Right lobe of liver (tissue), 6 donors: ENCODE measurements around the gene ADGRG4. TPM values are rescaled to one million over a fixed set of nuclear protein-coding genes. Genes with fewer than 3 reads are reported as not detected.
A peak's percentile ranks its signal among the peaks of the same experiment; 100 is the strongest.

Experiments used
- ATAC-seq, 4 donors: fragments of 200-7000 bp; cut with Tn5 transposase; one replicate each; pipeline ENCODE4 v1.9.1; 2020; ENCODE audit warnings: mild to moderate bottlenecking in 4 of 4, moderate library complexity in 4 of 4
- DNase-seq, 3 donors: peaks; one replicate each; pipeline ENCODE4 v3.0.0-alpha.2; 2020
- H3K27ac ChIP-seq, 3 donors: fragments of 200-600 bp; one replicate each; pipeline ENCODE4 v1.8.0; 2022
- H3K27me3 ChIP-seq, 2 donors: fragments of 200-600 bp; one replicate each; pipeline ENCODE4 v1.8.0; 2022
- H3K36me3 ChIP-seq, 4 donors: fragments of 200-600 bp; sonication (generic) in 1 of 4; one replicate each; pipeline versions ENCODE4 v1.5.1 to v1.8.0; 2017 to 2022; ENCODE audit warnings: control low read depth in 1 of 4
- H3K4me1 ChIP-seq, 4 donors: fragments of 200-600 bp; sonication (generic) in 1 of 4; one replicate each; pipeline versions ENCODE4 v1.5.1 to v1.8.0; 2017 to 2022; ENCODE audit warnings: control low read depth in 1 of 4
- H3K4me3 ChIP-seq, 3 donors: fragments of 200-600 bp; one replicate each; pipeline ENCODE4 v1.8.0; 2022
- H3K9me3 ChIP-seq, 4 donors: fragments of 200-600 bp; sonication (generic) in 1 of 4; one replicate each; pipeline versions ENCODE4 v1.5.1 to v1.8.0; 2017 to 2022; ENCODE audit warnings: control low read depth in 1 of 4
- CTCF ChIP-seq, 4 donors: fragments of 200-600 bp in 3 of 4; fragments of 450-650 bp in 1 of 4; IDR thresholded peaks; one replicate each; pipeline versions ENCODE4 v1.5.1 to v1.8.0; 2016 to 2022; ENCODE audit warnings: antibody characterized with exemption in 4 of 4, mild to moderate bottlenecking in 2 of 4
- POLR2A ChIP-seq: fragments of 450-650 bp; IDR thresholded peaks from one replicate; pipeline ENCODE4 v1.6.1; 2017; ENCODE audit warnings: antibody characterized with exemption, mild to moderate bottlenecking
- WGBS: methylation state at CpG from one replicate; pipeline ENCODE4 v1.1.6; 2018; ENCODE audit warnings: low coverage, low lambda C conversion rate; ENCODE audit not compliant: insufficient coverage; ENCODE audit errors: missing lambda C conversion rate; 5-methylcytosine and 5-hydroxymethylcytosine counted together
- intact Hi-C, 2 donors: fragments of 100-400 bp; cut with DNase I; formaldehyde crosslinking; loops; one replicate each; pipeline versions ENCODE4 v1.11.2 to v1.14.1; 2022
- total RNA-seq, 6 experiments: library from RNA; depleted of rRNA in 2 of 6; stranded (reverse); fragments of >200 nt in 2 of 6; fragmentation: NEBNext Ultra II Directional in 3 of 6; extraction: Animal tissue kit (Norgen Biotek cat#: 25700) in 3 of 6; gene quantifications; one replicate each; pipeline versions ENCODE4 v1.1.0 to v1.2.4, GENCODE V29; 2016 to 2023
- donor health status: DM: no; HTN: yes; CAD: no.
- donor health status: DM: no; HTN: no; CAD: no.
- donor health status: DM: no; HTN: no; CAD: no.
- donor health status: DM: no; HTN: yes; CAD: no.
- donor health status: DM: no; HTN: yes; CAD: no.

The ADGRG4 gene
- total RNA-seq, 6 experiments from 2014 or later: 0.04 to 0.09 TPM; not detected in 4

- intact Hi-C loops: no loop called here
- ATAC-seq: no peak
- Histone ChIP-seq H3K36me3 (no peaks in the 10 kb centered on the region), H3K4me3 (no peak overlapping the region), H3K27ac (no peak overlapping the region), H3K4me1 (peaks cover 0 to 5% (median 0%) of the 10 kb centered on the region in 4 donors), H3K9me3 (no peaks in the 10 kb centered on the region), H3K27me3 (no peaks in the 10 kb centered on the region)
- WGBS: 34% methylated on average over 3 of the region's 7 CpGs
- TF ChIP-seq POLR2A (no peak), CTCF (IDR thresholded peaks at IDR 0.05) (no peak)
- no peak for DNase-seq
Measured at GRCh38 chrX:136262812-136263315, 37.9 kb upstream of the ADGRG4 start.

GRCh38 chrX:136266828-136267227, 33.9 kb upstream of the ADGRG4 start:
- Histone ChIP-seq H3K36me3 (no peaks in the 10 kb centered on the region), H3K4me1 (no peaks in the 10 kb centered on the region), H3K9me3 (no peaks in the 10 kb centered on the region), H3K27ac (no peak overlapping the region), H3K4me3 (no peak overlapping the region), H3K27me3 (no peaks in the 10 kb centered on the region)
- TF ChIP-seq CTCF (IDR thresholded peaks at IDR 0.05): no peak
- no peak for TF ChIP-seq POLR2A
- WGBS: 56% methylated on average over 1 of the region's 1 CpG
- ATAC-seq (no peak), DNase-seq (no peak)
- intact Hi-C loops: no loop called here

GRCh38 chrX:136268051-136269048, 32.4 kb upstream of the ADGRG4 start:
- intact Hi-C loops: no loop called here

GRCh38 chrX:136269921-136270320, 30.8 kb upstream of the ADGRG4 start:
- H3K36me3 ChIP-seq: no peaks in the 10 kb centered on the region
- intact Hi-C loops: no loop called here
- no peak for ATAC-seq
- no peak overlapping the region for H3K27ac ChIP-seq
- no peaks in the 10 kb centered on the region for H3K9me3 ChIP-seq
- H3K4me3 ChIP-seq: no peak overlapping the region
- H3K27me3 ChIP-seq: no peaks in the 10 kb centered on the region
- no peak for DNase-seq
- no peak for TF ChIP-seq CTCF (IDR thresholded peaks at IDR 0.05)
- no peak for TF ChIP-seq POLR2A
- 38% methylated on average over 1 of the region's 1 CpG for WGBS
- peaks cover 0 to 12% (median 3%) of the 10 kb centered on the region in 4 donors for H3K4me1 ChIP-seq

More at GRCh38 chrX:136268051-136269048, 32.4 kb upstream of the ADGRG4 start:
- Histone ChIP-seq H3K9me3 (no peaks in the 10 kb centered on the region), H3K27me3 (no peaks in the 10 kb centered on the region), H3K4me3 (no peak overlapping the region), H3K36me3 (no peaks in the 10 kb centered on the region), H3K4me1 (no peaks in the 10 kb centered on the region), H3K27ac (no peak overlapping the region)
- DNase-seq (no peak), ATAC-seq (peak; percentile 74 to 85 (median 79))
- 40% methylated on average over 5 of the region's 5 CpGs for WGBS
- TF ChIP-seq POLR2A: no peak
- TF ChIP-seq CTCF (IDR thresholded peaks at IDR 0.05): peak; percentile 66 to 90 (median 86)
